WTC11 (cell line): ENCODE data around the gene FAM131C. TPM values are rescaled to one million over a fixed set of nuclear protein-coding genes. Genes with fewer than 3 reads are reported as not detected.

Experiments used
- ATAC-seq: fragments of 200-7000 bp; cut with Tn5 transposase; 2 replicates; pipeline ENCODE4 v1.10.0; 2021; ENCODE audit warnings: mild to moderate bottlenecking, moderate library complexity
- CTCF ChIA-PET: fragments of 300-600 bp; sonication (Branson Sonifier 250); formaldehyde crosslinking; loops from one replicate; lab custom pipeline; 2021; ENCODE audit warnings: antibody characterized with exemption; lab: Charles Lee
- POLR2A ChIA-PET: fragments of 350-600 bp; sonication (Branson Sonifier 250); formaldehyde crosslinking; loops from one replicate; lab custom pipeline; 2021; ENCODE audit warnings: antibody characterized with exemption; lab: Charles Lee
- DNase-seq: peaks from one replicate; pipeline ENCODE4 v3.0.0; 2021; ENCODE audit warnings: low spot score
- H3K27ac Mint-ChIP-seq: 2 replicates; pipeline ENCODE4 v1.8.0; 2021; ENCODE audit warnings: mixed read lengths
- H3K27me3 Mint-ChIP-seq: 2 replicates; pipeline ENCODE4 v1.8.0; 2021; ENCODE audit warnings: low read depth, mild to moderate bottlenecking, moderate library complexity, mixed read lengths
- H3K36me3 Mint-ChIP-seq: 2 replicates; pipeline ENCODE4 v1.8.0; 2021; ENCODE audit warnings: mixed read lengths
- H3K4me1 Mint-ChIP-seq: 2 replicates; pipeline ENCODE4 v1.8.0; 2022; ENCODE audit warnings: mixed read lengths
- H3K4me3 Mint-ChIP-seq: 2 replicates; pipeline ENCODE4 v1.8.0; 2021; ENCODE audit warnings: mild to moderate bottlenecking, moderate library complexity, mixed read lengths
- H3K9me3 Mint-ChIP-seq: 2 replicates; pipeline ENCODE4 v1.8.0; 2021; ENCODE audit warnings: mixed read lengths
- CDX4 ChIP-seq: fragments of 250-450 bp; sonication (Bioruptor Pico); IDR thresholded peaks from 2 replicates; pipeline ENCODE4 v1.9.0; 2021; ENCODE audit warnings: moderate library complexity, mild to moderate bottlenecking, inconsistent platforms, borderline replicate concordance
- CREB1 ChIP-seq: sonication (generic); formaldehyde crosslinking; IDR thresholded peaks from 2 replicates; pipeline ENCODE4 v1.8.0; 2023; ENCODE audit warnings: mild to moderate bottlenecking, missing genetic modification reagents
- CREM ChIP-seq: sonication (generic); formaldehyde crosslinking; IDR thresholded peaks from 2 replicates; pipeline ENCODE4 v1.8.1; 2022; ENCODE audit warnings: mild to moderate bottlenecking, missing genetic modification reagents, moderate library complexity
- GRHL2 ChIP-seq: fragments of 250-450 bp; sonication (Bioruptor Pico); IDR thresholded peaks from 2 replicates; pipeline ENCODE4 v1.8.0; 2022; ENCODE audit warnings: mild to moderate bottlenecking, moderate library complexity; ENCODE audit not compliant: insufficient replicate concordance, severe bottlenecking
- HMGXB4 ChIP-seq: sonication (generic); formaldehyde crosslinking; IDR thresholded peaks from 2 replicates; pipeline ENCODE4 v1.8.1; 2023; ENCODE audit warnings: mild to moderate bottlenecking, moderate library complexity, missing genetic modification reagents
- JUN ChIP-seq: sonication (generic); formaldehyde crosslinking; IDR thresholded peaks from 2 replicates; pipeline ENCODE4 v1.8.0; 2023; ENCODE audit warnings: mild to moderate bottlenecking, missing genetic modification reagents
- KAT7 ChIP-seq: sonication (generic); formaldehyde crosslinking; IDR thresholded peaks from 2 replicates; pipeline ENCODE4 v1.8.1; 2023; ENCODE audit warnings: missing genetic modification reagents, mild to moderate bottlenecking, borderline replicate concordance
- NFE2L1 ChIP-seq: sonication (generic); formaldehyde crosslinking; IDR thresholded peaks from 2 replicates; pipeline ENCODE4 v1.8.1; 2023; ENCODE audit warnings: missing genetic modification reagents
- TEAD4 ChIP-seq: sonication (generic); formaldehyde crosslinking; IDR thresholded peaks from 2 replicates; pipeline ENCODE4 v1.8.0; 2022; ENCODE audit warnings: mild to moderate bottlenecking, missing genetic modification reagents
- USF1 ChIP-seq: sonication (generic); formaldehyde crosslinking; IDR thresholded peaks from 2 replicates; pipeline ENCODE4 v1.8.0; 2022; ENCODE audit warnings: mild to moderate bottlenecking, missing genetic modification reagents
- ZNF416 ChIP-seq: fragments of 250-450 bp; sonication (Bioruptor Pico); IDR thresholded peaks from 2 replicates; pipeline ENCODE4 v1.9.0; 2021; ENCODE audit warnings: mild to moderate bottlenecking, inconsistent platforms
- total RNA-seq: library from RNA; stranded (reverse); gene quantifications from 3 replicates; pipeline ENCODE4 v1.2.3, GENCODE V29; 2021
- TF ChIP-seq, protein P1 (sequence below): fragments of 200-600 bp; IDR thresholded peaks from 2 replicates; pipeline ENCODE4 v1.8.0; 2022; ENCODE audit warnings: antibody characterized with exemption

Gene FAM131C
- total RNA-seq, 1 experiment from 2014 or later, result 1.4 TPM

GRCh38 chr1:16081636-16082035, 8.2 kb upstream of the FAM131C start (continued):
- no peak for TF ChIP-seq GRHL2 (CRISPR knock-in tag)

DNA sequence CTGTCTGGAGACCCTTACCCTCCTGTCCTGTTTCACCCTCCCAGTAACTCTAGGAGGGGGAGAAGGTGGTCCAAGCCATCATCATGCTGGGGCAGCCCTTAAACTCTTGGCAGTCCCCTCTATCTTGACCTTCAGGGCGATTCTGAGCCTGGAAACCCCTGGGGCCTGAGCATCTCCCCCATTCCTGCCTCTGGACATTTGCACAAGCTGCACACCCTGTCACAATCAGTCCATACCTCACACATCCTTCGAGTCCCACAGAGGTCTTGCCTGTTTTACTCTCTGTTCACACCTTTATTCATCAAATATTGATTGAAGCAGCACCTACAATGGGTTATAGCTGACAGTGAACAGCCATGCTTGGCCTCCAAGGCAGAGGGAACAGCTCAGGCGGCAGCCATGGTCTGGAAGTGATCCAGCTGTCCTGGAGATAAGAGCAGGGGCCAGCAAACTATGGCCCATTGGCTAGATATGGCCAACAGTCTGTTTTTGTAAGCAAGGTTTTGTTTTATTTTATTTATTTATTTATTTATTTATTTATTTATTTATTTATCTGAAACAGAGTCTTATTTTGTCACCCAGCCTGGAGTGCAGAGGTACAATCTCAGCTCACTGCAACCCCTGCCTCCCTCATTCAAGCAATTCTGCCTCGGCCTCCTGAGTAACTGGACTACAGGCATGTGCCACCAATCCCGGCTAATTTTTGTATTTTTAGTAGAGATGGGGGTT, 7.1 kb upstream of the FAM131C start:
- ATAC-seq, result no peak

DNA sequence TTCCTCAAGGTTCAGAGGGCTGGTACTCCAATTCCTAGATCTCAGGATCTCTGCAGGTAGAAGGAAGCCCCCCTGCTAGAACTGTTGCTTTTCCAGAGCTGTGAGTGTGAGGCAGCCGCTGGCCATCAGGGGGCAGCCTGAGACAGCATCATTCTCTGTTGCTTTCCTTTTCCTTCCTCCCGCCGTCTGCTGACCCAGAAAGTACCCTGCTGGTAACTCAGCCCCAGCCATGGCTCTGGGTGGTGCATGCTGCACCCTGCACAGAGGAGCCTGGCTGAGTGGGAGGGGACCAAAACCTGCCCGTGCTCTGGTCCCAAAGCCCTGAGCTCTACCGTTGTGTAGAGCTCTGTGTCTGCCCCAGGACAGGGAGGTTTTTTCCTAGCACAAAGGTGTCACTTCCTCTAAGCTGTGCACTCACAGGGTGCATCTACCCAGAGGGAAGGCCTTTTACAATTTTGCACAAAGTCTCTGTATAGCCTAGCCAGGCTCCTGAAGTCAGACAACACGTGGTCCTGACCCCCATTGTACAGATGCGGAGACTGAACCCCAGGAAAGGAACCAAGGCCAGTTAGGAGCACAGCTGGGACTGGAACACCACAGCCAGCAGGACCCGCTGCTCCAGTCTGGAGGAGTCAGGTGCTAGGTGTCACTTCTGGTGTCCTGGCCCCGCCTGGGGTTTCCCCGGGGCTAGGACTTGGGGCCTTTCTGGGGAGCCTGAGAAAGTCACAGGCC, 5.6 kb upstream of the FAM131C start:
- H3K4me1 Mint-ChIP-seq, result peaks cover 9% of the 10 kb centered on the region
- H3K27me3 Mint-ChIP-seq, result peaks cover 26% of the 10 kb centered on the region
- H3K9me3 Mint-ChIP-seq, result no peaks in the 10 kb centered on the region
- ATAC-seq (peak; percentile 78), DNase-seq (peak; percentile 89)
- no peak overlapping the region for H3K4me3 Mint-ChIP-seq
- POLR2A ChIA-PET, result interaction anchor here (0.6 to 1.2 kb wide), 2 partner anchors 77 to 138 kb away, joined by 3 to 4 read pairs; partner anchors contain the start of gene EPHA2
- H3K36me3 Mint-ChIP-seq, result no peaks in the 10 kb centered on the region
- no peak overlapping the region for H3K27ac Mint-ChIP-seq
- CTCF ChIA-PET, result interaction anchor here (0.6 to 7.9 kb wide), 38 partner anchors 8 to 542 kb away, joined by 3 to 204 read pairs (median 6); partner anchors contain the start of genes ARHGEF19 and EPHA2
- TF ChIP-seq CDX4 (no peak), JUN (CRISPR knock-in tag) (no peak), HMGXB4 (CRISPR knock-in tag) (0 out of 2 replicates have a peak, but pooled peaks have one; percentile 20), CREM (CRISPR knock-in tag) (no peak)
- TF ChIP-seq, protein P1, sequence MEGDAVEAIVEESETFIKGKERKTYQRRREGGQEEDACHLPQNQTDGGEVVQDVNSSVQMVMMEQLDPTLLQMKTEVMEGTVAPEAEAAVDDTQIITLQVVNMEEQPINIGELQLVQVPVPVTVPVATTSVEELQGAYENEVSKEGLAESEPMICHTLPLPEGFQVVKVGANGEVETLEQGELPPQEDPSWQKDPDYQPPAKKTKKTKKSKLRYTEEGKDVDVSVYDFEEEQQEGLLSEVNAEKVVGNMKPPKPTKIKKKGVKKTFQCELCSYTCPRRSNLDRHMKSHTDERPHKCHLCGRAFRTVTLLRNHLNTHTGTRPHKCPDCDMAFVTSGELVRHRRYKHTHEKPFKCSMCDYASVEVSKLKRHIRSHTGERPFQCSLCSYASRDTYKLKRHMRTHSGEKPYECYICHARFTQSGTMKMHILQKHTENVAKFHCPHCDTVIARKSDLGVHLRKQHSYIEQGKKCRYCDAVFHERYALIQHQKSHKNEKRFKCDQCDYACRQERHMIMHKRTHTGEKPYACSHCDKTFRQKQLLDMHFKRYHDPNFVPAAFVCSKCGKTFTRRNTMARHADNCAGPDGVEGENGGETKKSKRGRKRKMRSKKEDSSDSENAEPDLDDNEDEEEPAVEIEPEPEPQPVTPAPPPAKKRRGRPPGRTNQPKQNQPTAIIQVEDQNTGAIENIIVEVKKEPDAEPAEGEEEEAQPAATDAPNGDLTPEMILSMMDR, result peak; percentile 87

More for the DNA sequence above, 7.1 kb upstream of the FAM131C start:
- no peak for TF ChIP-seq NFE2L1 (CRISPR knock-in tag)
- TF ChIP-seq, all 79 proteins: peak for 0
- peaks cover 11% of the 10 kb centered on the region for H3K27me3 Mint-ChIP-seq
- no peak for DNase-seq
- H3K9me3 Mint-ChIP-seq, result no peaks in the 10 kb centered on the region
- H3K36me3 Mint-ChIP-seq, result no peaks in the 10 kb centered on the region
- POLR2A ChIA-PET, result no interaction called here
- CTCF ChIA-PET, result interaction anchor here (1.5 to 7.9 kb wide), 10 partner anchors 8 to 111 kb away, joined by 6 to 204 read pairs (median 46); partner anchors contain the start of genes EPHA2 and FAM131C
- H3K4me1 Mint-ChIP-seq, result peaks cover 5% of the 10 kb centered on the region
- H3K4me3 Mint-ChIP-seq, result no peak overlapping the region
- peak overlapping the region; percentile 57; the same call in 1 of the 2 replicates for H3K27ac Mint-ChIP-seq

DNA sequence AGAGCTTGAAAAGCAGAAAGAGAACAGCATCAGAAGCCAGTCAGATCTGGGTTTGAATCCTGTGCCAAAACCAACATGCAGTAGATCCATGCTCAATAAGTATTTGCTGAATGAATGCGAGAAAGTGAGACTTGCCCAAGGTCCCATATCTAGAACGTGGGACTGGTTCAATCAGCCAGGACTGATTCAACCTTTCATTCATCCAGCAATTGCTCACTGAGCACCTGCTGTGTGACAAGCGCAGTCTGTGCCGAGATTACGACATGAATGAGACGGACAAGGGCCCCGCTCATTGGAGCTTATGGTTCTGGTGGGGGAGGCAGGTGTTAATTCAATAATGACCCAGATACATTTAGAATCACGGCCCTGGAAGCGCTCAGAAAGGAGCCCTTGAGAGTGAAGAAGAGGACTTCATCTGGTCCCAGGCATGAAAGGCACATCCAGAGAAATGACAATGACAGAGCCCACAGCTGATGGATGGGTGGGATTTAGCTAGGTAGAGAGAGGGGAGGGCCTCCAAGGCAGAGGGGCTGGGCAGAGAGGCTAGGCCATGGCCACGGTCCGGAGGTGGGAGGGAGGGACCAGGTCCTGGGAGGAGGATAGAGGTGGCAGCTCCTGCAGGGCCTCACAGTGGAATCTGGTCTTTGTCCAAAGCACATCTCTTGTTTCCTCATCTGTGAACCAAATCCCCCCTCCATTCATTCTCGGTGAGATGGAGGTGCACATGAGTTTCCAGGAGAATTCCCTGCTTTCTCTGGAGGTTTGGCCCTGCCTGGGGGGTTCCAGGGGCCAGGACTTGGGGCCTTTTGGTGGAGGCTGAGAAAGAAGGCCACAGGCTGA, 4.2 kb upstream of the FAM131C start:
- POLR2A ChIA-PET, result no interaction called here

More for the DNA sequence above, 4.2 kb upstream of the FAM131C start:
- DNase-seq (no peak), ATAC-seq (no peak)
- Mint-ChIP-seq H3K36me3 (no peaks in the 10 kb centered on the region), H3K4me1 (peaks cover 11% of the 10 kb centered on the region), H3K9me3 (no peaks in the 10 kb centered on the region), H3K27me3 (peaks cover 35% of the 10 kb centered on the region), H3K27ac (no peak overlapping the region), H3K4me3 (no peak overlapping the region)
- TF ChIP-seq TEAD4 (CRISPR knock-in tag) (no peak), USF1 (CRISPR knock-in tag) (no peak), CREB1 (CRISPR knock-in tag) (no peak), ZNF416 (CRISPR knock-in tag) (no peak), KAT7 (CRISPR knock-in tag) (no peak)
- CTCF ChIA-PET, result interaction anchor here (0.5 to 7.9 kb wide), 18 partner anchors 11 to 841 kb away, joined by 3 to 204 read pairs (median 6); partner anchors contain the start of gene EPHA2
